ENCODE results near the gene IFNA2. TPM values are rescaled to one million over a fixed set of nuclear protein-coding genes. Genes with fewer than 3 reads are reported as not detected.
"Not testable (repeated sequence)": the region's sequence is repeated elsewhere in the genome, so short reads cannot be mapped to it uniquely, and the experiment has no call there.

The IFNA2 gene
- total RNA-seq, 1 donor from 2014 or later: not detected

DNA sequence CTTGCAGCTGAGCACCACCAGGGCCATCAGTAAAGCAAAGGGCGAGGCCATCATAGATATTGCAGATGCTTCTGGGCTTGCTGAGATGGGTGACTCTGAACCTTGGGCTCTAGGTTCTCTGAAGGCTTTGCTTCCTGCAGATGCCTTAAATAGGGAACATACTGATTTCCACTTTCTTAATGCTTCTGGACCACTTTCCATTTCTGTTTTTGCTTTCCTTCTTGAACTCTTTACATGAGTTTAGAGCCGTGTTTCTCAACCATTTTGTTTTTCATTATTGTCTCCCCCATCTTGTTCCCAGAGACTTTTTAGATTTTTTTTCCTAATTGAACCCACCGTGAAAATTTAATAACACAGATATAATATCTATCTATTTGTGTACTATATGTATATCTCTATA is 17.2 kb downstream of the IFNA2 start, which contains the start of gene IFNA13:
Gene IFNA13, minus strand, starts transcription at position 101 of the 400 bp plus-strand sequence. Its CDS starts 47 bp downstream, at position 54.
- Mint-ChIP-seq H3K4me1 (ENCODE audit: low read depth) (peaks cover 1% of the 10 kb centered on the region), H3K4me3 (ENCODE audit: low read depth) (no peak within 1 kb of the TSS), H3K27ac (no peak within 1 kb of the TSS), H3K36me3 (ENCODE audit: insufficient read depth) (no peaks in the 10 kb centered on the region), H3K27me3 (no peaks in the 10 kb centered on the region), H3K9me3 (ENCODE audit: low read depth) (no peaks in the 10 kb centered on the region)
- DNase-seq (ENCODE audit: low spot score, unreplicated experiment): no peak
- TF ChIP-seq, protein P1, sequence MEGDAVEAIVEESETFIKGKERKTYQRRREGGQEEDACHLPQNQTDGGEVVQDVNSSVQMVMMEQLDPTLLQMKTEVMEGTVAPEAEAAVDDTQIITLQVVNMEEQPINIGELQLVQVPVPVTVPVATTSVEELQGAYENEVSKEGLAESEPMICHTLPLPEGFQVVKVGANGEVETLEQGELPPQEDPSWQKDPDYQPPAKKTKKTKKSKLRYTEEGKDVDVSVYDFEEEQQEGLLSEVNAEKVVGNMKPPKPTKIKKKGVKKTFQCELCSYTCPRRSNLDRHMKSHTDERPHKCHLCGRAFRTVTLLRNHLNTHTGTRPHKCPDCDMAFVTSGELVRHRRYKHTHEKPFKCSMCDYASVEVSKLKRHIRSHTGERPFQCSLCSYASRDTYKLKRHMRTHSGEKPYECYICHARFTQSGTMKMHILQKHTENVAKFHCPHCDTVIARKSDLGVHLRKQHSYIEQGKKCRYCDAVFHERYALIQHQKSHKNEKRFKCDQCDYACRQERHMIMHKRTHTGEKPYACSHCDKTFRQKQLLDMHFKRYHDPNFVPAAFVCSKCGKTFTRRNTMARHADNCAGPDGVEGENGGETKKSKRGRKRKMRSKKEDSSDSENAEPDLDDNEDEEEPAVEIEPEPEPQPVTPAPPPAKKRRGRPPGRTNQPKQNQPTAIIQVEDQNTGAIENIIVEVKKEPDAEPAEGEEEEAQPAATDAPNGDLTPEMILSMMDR (IDR thresholded peaks at IDR 0.05; ENCODE audit: unreplicated experiment): no peak

DNA sequence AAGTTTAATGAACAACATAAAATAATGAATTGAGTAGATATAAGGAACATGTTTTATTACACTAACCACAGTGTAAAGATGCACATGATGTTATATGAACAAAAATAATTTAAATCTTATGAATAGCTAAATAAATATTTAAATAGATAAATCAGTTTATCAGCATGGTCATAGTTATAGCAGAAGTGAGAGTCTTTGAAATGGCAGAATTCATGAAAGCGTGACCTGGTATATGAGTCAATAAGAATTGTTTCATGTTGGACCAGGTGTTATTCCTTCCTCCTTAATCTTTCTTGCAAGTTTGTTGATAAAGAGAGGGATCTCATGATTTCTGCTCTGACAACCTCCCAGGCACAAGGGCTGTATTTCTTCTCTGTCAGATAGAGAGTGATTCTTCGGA is 18.0 kb downstream of the IFNA2 start:
- H3K27ac Mint-ChIP-seq; H3K27me3 Mint-ChIP-seq; H3K36me3 Mint-ChIP-seq (ENCODE audit: insufficient read depth); H3K9me3 Mint-ChIP-seq (ENCODE audit: low read depth); DNase-seq (ENCODE audit: low spot score, unreplicated experiment); H3K4me1 Mint-ChIP-seq (ENCODE audit: low read depth); H3K4me3 Mint-ChIP-seq (ENCODE audit: low read depth): not testable (repeated sequence)

DNA sequence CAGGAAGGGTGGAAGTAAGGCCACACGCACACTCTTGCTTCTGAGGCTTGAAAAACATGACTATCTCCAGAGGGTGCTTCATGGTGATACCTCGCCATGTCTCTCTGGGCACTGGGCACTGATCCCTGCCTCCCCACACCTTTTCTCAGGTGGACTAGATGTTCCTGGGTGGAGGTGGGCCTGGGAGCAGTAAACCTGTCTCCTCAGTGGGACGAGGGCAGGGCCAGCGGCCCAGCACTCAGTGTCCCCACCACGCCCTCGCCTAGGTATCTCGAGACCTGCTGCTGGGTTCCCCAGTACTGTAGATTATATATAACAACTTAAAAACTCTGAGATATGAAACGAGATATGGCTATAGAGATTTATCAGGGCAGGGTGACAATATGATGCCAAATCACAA is 22.9 kb downstream of the IFNA2 start:
- TF ChIP-seq, protein P1 (IDR thresholded peaks at IDR 0.05; ENCODE audit: unreplicated experiment): no peak
- Mint-ChIP-seq H3K27me3 (no peaks in the 10 kb centered on the region), H3K9me3 (ENCODE audit: low read depth) (no peaks in the 10 kb centered on the region), H3K36me3 (ENCODE audit: insufficient read depth) (no peaks in the 10 kb centered on the region), H3K4me3 (ENCODE audit: low read depth) (no peak overlapping the region), H3K4me1 (ENCODE audit: low read depth) (peaks cover 6% of the 10 kb centered on the region), H3K27ac (no peak overlapping the region)
- no peak for DNase-seq (ENCODE audit: low spot score, unreplicated experiment)

DNA sequence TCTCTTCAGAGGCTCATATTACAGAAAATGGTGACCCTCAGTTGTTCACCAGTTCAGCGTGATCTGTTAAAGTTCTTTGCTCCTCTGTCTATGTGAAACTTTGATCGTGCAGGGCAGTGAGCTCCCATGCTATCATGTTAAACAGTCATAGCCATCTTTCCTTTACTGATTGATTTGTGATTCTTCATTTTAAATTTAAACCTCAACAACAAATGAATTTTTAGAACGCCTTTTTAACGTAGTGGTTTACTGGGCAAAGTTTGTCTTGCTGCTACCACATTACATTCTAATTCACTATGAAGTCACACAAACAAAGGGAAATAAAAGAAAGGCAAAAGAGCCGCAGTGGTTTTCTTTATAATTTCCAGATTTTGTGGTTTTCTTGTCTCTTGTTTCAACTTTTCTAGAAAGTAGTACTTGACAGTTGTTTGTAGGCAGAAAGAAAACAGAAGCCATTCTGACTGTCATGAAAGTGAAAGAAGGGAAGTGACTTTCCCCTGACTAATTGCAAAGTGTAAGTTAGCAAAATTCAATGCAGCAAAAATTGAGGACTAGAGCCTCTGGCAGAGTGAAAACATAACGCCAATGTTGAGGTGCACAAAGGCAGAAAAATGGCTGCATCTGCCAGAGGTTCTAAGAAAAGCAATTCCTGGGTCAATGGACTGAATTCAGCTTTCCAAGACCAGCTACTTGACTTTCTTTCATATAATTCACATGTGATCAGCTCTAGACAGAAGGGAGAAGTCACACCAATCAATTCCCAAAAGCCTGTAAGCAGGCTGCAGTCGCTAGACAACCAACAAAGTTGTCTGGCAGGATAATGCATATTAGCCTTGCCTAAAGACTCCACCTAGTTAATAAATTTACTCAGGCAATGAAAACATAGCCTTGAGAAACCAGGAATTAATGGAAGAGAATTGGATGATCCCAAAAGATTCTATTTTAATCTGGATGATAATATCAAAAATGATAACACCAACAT is 27.4 kb downstream of the IFNA2 start:
- Mint-ChIP-seq H3K27me3 (no peaks in the 10 kb centered on the region), H3K36me3 (ENCODE audit: insufficient read depth) (peaks cover 3% of the 10 kb centered on the region), H3K4me3 (ENCODE audit: low read depth) (no peak overlapping the region), H3K4me1 (ENCODE audit: low read depth) (peaks cover 5% of the 10 kb centered on the region), H3K27ac (no peak overlapping the region), H3K9me3 (ENCODE audit: low read depth) (peaks cover 14% of the 10 kb centered on the region)
- TF ChIP-seq, protein P1 (IDR thresholded peaks at IDR 0.05; ENCODE audit: unreplicated experiment): no peak
- no peak for DNase-seq (ENCODE audit: low spot score, unreplicated experiment)

DNA sequence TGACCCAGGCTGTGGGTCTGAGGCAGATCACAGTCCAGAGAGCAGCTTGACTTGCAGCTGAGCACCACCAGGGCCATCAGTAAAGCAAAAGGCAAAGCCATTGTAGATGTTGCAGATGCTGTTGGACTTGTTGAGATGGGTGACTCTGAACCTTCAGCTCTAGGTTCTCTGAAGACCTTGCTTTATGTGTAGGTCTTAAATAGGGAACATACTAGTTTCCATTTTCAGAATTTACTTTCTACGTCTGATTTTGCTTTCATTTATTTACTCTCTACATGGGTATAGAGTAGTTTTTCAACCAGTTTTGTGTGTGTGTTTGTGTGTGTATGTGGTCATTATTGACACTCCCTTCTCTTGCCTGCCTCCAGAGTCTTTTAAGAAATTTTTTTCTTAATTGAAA is 34.4 kb downstream of the IFNA2 start, which contains the start of gene IFNA6:
Gene IFNA6, minus strand, starts transcription at position 101 of the 400 bp plus-strand sequence. Its CDS starts 0 bp downstream, at position 101.
- Mint-ChIP-seq H3K4me3 (ENCODE audit: low read depth) (no peak within 1 kb of the TSS), H3K27ac (no peak within 1 kb of the TSS)

More for the DNA sequence above, 34.4 kb downstream of the IFNA2 start, which contains the start of gene IFNA6:
- Mint-ChIP-seq H3K27me3 (no peaks in the 10 kb centered on the region), H3K36me3 (ENCODE audit: insufficient read depth) (peaks cover 3% of the 10 kb centered on the region), H3K9me3 (ENCODE audit: low read depth) (peaks cover 19% of the 10 kb centered on the region), H3K4me1 (ENCODE audit: low read depth) (no peaks in the 10 kb centered on the region)
- no peak for DNase-seq (ENCODE audit: low spot score, unreplicated experiment)
- TF ChIP-seq, protein P1 (IDR thresholded peaks at IDR 0.05; ENCODE audit: unreplicated experiment): no peak

Data from progenitor cell of endocrine pancreas (in vitro differentiated cells).